H1 (cell line): ENCODE measurements around the gene WNK3. TPM values are rescaled to one million over a fixed set of nuclear protein-coding genes. Genes with fewer than 3 reads are reported as not detected.

Experiments
- TEAD4 ChIP-seq: IDR thresholded peaks from 2 replicates; pipeline ENCODE4 v1.6.1; 2012; ENCODE audit warnings: low read depth, low read length, inconsistent platforms, mixed read lengths
- polyA plus RNA-seq, 7 experiments: library from polyadenylated mRNA; depleted of rRNA in 3 of 7; stranded (reverse) in 5 of 7; unstranded in 2 of 7; fragments of >200 nt in 5 of 7; fragments of 200-250 nt in 2 of 7; gene quantifications; 1 replicate in 5 of 7; 2 replicates in 1 of 7; 4 replicates in 1 of 7; pipeline versions ENCODE4 v1.2.1 to v1.2.3, GENCODE V29; 2011 to 2013; ENCODE audit warnings: missing spikeins in 2 of 7, mixed read lengths in 2 of 7
- total RNA-seq: library from RNA; stranded (reverse); fragmentation: NEBNext Ultra II Directional; extraction: Animal tissue kit (Norgen Biotek cat#: 25700); gene quantifications from 2 replicates; pipeline ENCODE4 v1.2.1, GENCODE V29; 2021
- TF ChIP-seq, protein P1 (sequence below): IDR thresholded peaks from 2 replicates; pipeline ENCODE4 v1.6.1; 2011; ENCODE audit warnings: low read depth, mild to moderate bottlenecking, low read length; ENCODE audit not compliant: insufficient read depth

WNK3 gene
- total and polyA plus RNA-seq, 2 of the 8 experiments (the other 6 are each of a cell fraction or from before 2014, with no cell fraction given), result 5.5 to 37.5 TPM

DNA sequence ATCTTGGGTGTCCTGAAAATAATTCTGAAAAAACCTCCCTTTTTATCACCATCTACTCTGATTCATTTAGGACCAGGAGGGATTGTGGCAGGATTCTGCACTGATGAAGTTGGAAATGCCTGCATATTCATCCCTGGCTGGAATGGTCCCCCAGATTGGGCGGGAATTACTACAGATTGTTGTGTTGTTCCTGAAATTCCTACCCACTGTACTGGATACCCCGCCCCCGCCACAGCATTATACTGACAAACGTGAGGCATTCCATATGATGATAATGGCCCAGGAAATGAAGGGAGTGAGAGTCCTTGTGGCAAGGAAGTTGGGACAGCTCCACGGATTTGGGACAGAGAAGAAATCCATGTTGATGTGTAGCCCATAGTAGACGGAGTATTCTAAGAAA is 159.6 kb downstream of the WNK3 start (continued):
- TF ChIP-seq, protein P1, sequence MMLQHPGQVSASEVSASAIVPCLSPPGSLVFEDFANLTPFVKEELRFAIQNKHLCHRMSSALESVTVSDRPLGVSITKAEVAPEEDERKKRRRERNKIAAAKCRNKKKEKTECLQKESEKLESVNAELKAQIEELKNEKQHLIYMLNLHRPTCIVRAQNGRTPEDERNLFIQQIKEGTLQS, result no peak
- TF ChIP-seq TEAD4, result no peak
